ENCODE results near the gene TRA2A. TPM values are rescaled to one million over a fixed set of nuclear protein-coding genes. Genes with fewer than 3 reads are reported as not detected.

The TRA2A gene
- total and polyA plus RNA-seq, 9 of the 15 experiments (the other 6 are each of a cell fraction or from before 2014, with no cell fraction given), result 22.7 to 210 (median 73.9) TPM

DNA sequence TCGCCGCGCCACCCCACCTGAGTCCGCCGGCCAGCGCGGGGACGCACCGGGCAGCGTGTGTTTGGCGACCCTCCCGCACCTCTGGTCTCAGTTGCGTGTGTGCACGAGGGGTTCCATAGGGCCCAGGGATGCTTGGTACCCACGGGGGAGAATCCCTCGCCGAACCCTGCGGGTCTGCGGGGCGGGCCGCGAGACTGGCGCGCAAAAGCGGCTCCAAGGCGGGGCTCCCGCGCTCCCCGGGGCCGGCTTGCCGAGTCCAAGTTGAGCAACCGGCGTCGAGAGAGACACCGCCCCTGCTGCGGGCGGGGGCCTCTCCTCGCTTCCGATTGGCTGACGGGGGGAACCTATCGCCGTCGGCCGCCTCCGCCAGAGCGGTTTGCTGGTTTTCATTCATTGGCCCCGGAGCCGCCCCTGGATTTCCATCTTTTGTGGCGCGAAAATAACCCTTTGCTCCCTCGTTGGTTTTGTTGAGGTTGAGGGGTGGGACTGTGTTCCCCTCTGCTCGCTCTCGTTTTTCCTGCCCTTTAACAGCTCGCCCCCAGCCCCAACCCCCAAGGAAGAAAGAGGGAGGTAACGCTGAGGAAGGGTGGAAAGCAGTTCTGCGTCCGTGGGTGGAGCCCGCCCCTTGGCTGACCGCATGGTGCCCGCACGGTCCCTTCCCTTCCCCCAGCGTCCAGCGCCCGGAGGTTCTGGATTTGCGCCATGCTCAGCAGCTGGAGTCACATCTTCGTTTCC, 57.5 kb downstream of the TRA2A start (continued):
- TF ChIP-seq, protein P1, sequence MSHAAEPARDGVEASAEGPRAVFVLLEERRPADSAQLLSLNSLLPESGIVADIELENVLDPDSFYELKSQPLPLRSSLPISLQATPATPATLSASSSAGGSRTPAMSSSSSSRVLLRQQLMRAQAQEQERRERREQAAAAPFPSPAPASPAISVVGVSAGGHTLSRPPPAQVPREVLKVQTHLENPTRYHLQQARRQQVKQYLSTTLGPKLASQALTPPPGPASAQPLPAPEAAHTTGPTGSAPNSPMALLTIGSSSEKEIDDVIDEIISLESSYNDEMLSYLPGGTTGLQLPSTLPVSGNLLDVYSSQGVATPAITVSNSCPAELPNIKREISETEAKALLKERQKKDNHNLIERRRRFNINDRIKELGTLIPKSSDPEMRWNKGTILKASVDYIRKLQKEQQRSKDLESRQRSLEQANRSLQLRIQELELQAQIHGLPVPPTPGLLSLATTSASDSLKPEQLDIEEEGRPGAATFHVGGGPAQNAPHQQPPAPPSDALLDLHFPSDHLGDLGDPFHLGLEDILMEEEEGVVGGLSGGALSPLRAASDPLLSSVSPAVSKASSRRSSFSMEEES (CRISPR knock-in tag; IDR thresholded peaks at IDR 0.05), result 0 out of 2 replicates have a peak, but pooled peaks have one; percentile 4
- TF ChIP-seq, protein P2, sequence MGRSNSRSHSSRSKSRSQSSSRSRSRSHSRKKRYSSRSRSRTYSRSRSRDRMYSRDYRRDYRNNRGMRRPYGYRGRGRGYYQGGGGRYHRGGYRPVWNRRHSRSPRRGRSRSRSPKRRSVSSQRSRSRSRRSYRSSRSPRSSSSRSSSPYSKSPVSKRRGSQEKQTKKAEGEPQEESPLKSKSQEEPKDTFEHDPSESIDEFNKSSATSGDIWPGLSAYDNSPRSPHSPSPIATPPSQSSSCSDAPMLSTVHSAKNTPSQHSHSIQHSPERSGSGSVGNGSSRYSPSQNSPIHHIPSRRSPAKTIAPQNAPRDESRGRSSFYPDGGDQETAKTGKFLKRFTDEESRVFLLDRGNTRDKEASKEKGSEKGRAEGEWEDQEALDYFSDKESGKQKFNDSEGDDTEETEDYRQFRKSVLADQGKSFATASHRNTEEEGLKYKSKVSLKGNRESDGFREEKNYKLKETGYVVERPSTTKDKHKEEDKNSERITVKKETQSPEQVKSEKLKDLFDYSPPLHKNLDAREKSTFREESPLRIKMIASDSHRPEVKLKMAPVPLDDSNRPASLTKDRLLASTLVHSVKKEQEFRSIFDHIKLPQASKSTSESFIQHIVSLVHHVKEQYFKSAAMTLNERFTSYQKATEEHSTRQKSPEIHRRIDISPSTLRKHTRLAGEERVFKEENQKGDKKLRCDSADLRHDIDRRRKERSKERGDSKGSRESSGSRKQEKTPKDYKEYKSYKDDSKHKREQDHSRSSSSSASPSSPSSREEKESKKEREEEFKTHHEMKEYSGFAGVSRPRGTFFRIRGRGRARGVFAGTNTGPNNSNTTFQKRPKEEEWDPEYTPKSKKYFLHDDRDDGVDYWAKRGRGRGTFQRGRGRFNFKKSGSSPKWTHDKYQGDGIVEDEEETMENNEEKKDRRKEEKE (IDR thresholded peaks at IDR 0.05; ENCODE audit: borderline replicate concordance in 1 of 2, control insufficient read depth in 1 of 2, low read depth in 2 of 2, low read length in 1 of 2), result peak in 1 of 2 experiments; percentile 85; a peak in 2 of 4 replicates
- TF ChIP-seq, protein P3, sequence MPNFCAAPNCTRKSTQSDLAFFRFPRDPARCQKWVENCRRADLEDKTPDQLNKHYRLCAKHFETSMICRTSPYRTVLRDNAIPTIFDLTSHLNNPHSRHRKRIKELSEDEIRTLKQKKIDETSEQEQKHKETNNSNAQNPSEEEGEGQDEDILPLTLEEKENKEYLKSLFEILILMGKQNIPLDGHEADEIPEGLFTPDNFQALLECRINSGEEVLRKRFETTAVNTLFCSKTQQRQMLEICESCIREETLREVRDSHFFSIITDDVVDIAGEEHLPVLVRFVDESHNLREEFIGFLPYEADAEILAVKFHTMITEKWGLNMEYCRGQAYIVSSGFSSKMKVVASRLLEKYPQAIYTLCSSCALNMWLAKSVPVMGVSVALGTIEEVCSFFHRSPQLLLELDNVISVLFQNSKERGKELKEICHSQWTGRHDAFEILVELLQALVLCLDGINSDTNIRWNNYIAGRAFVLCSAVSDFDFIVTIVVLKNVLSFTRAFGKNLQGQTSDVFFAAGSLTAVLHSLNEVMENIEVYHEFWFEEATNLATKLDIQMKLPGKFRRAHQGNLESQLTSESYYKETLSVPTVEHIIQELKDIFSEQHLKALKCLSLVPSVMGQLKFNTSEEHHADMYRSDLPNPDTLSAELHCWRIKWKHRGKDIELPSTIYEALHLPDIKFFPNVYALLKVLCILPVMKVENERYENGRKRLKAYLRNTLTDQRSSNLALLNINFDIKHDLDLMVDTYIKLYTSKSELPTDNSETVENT (CRISPR knock-in tag; IDR thresholded peaks at IDR 0.05), result peak; percentile 81
- TF ChIP-seq, protein P4, sequence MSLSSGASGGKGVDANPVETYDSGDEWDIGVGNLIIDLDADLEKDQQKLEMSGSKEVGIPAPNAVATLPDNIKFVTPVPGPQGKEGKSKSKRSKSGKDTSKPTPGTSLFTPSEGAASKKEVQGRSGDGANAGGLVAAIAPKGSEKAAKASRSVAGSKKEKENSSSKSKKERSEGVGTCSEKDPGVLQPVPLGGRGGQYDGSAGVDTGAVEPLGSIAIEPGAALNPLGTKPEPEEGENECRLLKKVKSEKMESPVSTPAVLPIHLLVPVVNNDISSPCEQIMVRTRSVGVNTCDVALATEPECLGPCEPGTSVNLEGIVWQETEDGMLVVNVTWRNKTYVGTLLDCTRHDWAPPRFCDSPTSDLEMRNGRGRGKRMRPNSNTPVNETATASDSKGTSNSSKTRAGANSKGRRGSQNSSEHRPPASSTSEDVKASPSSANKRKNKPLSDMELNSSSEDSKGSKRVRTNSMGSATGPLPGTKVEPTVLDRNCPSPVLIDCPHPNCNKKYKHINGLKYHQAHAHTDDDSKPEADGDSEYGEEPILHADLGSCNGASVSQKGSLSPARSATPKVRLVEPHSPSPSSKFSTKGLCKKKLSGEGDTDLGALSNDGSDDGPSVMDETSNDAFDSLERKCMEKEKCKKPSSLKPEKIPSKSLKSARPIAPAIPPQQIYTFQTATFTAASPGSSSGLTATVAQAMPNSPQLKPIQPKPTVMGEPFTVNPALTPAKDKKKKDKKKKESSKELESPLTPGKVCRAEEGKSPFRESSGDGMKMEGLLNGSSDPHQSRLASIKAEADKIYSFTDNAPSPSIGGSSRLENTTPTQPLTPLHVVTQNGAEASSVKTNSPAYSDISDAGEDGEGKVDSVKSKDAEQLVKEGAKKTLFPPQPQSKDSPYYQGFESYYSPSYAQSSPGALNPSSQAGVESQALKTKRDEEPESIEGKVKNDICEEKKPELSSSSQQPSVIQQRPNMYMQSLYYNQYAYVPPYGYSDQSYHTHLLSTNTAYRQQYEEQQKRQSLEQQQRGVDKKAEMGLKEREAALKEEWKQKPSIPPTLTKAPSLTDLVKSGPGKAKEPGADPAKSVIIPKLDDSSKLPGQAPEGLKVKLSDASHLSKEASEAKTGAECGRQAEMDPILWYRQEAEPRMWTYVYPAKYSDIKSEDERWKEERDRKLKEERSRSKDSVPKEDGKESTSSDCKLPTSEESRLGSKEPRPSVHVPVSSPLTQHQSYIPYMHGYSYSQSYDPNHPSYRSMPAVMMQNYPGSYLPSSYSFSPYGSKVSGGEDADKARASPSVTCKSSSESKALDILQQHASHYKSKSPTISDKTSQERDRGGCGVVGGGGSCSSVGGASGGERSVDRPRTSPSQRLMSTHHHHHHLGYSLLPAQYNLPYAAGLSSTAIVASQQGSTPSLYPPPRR (CRISPR knock-in tag; IDR thresholded peaks at IDR 0.05; ENCODE audit: borderline replicate concordance), result no peak
- TF ChIP-seq RBBP5 (IDR thresholded peaks at IDR 0.05; ENCODE audit: borderline replicate concordance, insufficient read depth, low read length, poor library complexity, severe bottlenecking), result peak; percentile 92
- 0 out of 2 replicates have a peak, but pooled peaks have one; percentile 4 for TF ChIP-seq TCF3 (CRISPR knock-in tag; IDR thresholded peaks at IDR 0.05)
- TF ChIP-seq, protein P5, sequence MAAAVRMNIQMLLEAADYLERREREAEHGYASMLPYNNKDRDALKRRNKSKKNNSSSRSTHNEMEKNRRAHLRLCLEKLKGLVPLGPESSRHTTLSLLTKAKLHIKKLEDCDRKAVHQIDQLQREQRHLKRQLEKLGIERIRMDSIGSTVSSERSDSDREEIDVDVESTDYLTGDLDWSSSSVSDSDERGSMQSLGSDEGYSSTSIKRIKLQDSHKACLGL (CRISPR knock-in tag; IDR thresholded peaks at IDR 0.05; ENCODE audit: borderline replicate concordance, poor library complexity, severe bottlenecking), result peak; percentile 67
- TF ChIP-seq MYBL2 (IDR thresholded peaks at IDR 0.05; ENCODE audit: low read depth), result peak; percentile 28; the same call in 1 of the 2 replicates
- TF ChIP-seq MYBL2 (CRISPR knock-in tag; IDR thresholded peaks at IDR 0.05; ENCODE audit: borderline replicate concordance), result no peak
- TF ChIP-seq POLR2AphosphoS2 (IDR thresholded peaks at IDR 0.05; ENCODE audit: low read length), result peak; percentile 89; the same call in 1 of the 2 replicates
- TF ChIP-seq GABPB2 (CRISPR knock-in tag; conservative IDR thresholded peaks at IDR 0.05), result 0 out of 2 replicates have a peak, but pooled peaks have one; percentile 30
- TF ChIP-seq ZFX (CRISPR knock-in tag; IDR thresholded peaks at IDR 0.05), result peak; percentile 74

Data from K562 (cell line).